IPS DF 4.7 (cell line): ENCODE measurements around the gene EMP1.
"Not testable (repeated sequence)": the region's sequence is repeated elsewhere in the genome, so short reads cannot be mapped to it uniquely, and the experiment has no call there.

Experiments used
- DNase-seq: peaks from one replicate; pipeline ENCODE4 v3.0.0-alpha.2; 2013; ENCODE audit warnings: low spot score; ENCODE audit errors: extremely low read depth

Gene EMP1

DNA sequence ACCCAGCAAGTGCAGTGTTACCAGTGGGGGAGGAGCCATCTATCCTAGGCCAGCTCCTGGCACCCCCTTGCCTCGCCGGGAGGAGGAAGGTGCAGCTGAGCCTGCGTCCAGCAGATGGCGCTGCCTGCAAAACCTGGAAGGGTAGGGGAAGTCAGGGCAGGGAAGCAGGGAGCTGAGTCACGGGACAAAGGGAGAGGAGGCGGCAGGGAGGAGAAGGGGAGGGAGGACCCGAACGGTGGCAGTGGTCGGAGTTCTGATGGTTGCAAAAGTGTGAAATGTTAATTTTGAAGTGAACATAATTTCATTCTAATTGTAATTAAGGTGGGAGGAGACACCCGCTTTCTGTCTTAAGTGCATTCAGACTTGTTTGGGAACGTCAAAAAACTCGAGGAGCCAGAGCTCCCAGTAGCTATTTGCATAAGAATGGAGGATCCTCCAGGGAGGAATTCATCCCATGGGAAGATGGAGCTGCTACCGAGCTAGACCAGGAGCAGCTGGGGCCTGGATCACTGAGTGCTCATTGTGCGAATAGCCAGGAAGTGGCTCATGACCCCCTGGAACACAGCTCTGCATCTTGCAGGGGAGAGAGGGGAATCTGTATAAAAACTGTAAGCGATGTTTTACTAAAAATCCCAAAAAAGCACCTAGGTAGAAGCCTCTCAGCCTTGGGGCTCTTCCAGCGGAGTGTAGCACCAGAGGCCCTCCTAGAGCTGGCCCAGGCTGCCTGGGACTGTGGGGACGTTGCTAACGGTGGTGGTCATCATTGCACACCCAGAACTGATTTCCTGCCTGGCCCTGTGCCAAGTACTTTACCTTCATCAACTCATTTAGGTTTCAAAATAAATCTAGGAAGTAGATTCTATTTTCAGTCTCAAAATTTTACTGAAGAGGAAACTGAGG, 59.5 kb downstream of the EMP1 start:
- DNase-seq, result peak; percentile 96

DNA sequence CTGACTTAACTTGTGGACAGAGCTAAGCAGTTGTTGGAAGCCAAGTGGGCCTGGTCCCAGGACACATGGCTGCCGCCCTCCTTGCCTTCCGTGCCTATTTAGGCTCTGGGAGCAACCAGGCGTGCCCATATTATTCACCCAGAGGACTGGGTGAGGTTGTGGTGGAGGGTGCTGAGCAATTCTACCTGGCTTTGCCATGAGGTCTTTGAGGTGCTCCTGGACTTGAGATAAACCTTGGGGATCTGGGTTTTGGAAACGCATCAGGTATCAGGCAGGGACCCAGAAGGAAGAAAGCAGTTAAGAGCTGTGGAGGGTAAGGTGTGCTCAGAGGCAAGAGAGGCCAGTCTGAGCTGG, 60.1 kb downstream of the EMP1 start:
- no peak for DNase-seq

DNA sequence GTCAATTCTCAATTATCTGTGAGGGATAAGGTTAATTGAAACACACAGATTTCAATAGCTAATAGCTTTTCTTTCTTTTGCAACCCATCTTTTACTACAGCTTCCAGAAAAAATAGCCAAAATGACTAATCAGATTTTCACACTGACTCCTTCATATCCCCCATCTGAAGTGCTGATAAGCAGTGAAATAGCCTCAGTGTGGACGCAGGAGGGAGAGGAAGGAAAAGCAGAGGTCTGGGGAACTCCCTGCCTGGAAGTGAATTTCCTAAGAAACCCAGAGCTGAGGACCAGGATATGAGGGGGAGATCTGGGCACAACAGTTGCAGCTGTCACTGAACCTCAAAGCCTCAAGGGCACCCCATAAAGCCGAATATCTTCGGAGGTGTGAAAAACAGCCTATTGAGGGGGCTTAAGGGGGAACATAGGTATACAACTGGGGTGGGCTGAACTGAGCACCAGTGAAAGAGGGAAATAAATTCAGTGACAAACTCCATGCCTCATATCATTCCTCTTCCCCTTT, 60.9 kb downstream of the EMP1 start:
- DNase-seq, result no peak

DNA sequence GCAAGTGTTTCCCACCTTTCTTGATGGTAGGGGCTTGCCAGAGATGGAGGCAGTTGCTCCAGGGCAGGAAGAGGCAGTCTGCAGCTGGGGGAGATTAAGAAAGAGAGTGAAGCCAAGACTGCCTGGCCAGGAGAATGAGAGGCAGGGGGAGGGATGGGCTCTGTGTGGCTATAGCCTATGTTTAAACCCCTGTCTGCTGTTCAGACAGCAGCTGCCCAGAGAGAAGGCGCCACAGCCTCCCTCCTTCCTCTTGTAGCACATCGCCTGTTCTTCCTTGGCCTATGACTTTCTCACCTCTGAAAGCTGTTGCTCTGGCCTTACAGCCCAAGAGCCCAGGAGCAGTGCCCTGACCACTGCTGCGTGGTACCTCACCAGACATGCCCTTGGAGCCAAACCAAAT, 61.7 kb downstream of the EMP1 start:
- no peak for DNase-seq

DNA sequence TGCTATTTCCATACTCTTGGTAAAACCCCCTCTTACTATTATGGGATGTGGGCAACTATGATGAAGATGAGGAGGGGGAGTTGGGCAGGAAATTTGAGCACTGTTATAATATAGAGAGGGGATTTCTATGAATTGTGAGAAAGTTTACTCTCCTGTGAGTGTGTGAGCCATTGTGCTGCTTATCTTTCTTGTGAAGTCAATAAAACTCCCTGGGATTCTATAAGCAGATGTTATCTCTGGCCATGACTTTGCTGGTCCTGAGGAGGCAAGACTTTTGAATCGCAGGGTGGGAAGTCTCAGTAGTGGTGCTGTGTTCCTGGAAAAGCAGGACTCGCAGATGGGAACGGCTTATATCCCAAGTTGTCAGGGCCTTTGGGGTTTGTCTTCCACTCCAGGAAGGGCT, 62.2 kb downstream of the EMP1 start:
- DNase-seq, result no peak

DNA sequence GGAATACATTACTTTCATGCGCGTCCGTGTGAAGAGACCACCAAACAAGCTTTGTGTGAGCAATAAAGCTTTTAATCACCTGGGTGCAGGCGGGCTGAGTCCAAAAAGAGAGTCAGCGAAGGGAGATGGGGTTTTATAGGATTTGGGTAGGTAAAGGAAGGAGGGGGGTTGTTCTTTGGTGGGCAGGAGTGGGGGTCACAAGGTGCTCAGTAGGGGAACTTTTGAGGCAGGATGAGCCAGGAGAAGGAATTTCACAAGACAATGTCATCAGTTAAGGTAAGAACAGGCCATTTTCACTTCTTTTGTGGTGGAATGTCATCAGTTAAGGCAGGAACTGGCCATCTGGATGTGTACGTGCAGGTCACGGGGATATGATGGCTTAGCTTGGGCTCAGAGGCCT, 63.1 kb downstream of the EMP1 start:
- not testable (repeated sequence) for DNase-seq

DNA sequence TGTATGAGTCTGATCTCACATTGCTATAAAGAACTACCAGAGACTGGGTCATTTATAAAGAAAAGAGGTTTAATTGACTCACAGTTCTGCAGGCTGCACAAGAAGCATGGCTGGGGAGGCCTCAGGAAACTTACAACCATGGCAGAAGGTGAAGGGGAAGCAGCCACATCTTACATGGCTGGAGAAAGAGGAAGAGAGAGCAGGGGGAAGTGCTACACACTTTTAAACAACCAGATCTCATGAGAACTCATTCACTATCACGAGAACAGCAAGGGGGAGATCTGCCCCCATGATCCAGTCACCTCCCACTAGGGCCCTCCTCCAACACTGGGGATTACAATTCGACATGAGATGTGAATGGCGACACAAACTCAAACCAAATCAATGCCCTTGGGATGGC, 71.3 kb downstream of the EMP1 start:
- DNase-seq, result not testable (repeated sequence)

DNA sequence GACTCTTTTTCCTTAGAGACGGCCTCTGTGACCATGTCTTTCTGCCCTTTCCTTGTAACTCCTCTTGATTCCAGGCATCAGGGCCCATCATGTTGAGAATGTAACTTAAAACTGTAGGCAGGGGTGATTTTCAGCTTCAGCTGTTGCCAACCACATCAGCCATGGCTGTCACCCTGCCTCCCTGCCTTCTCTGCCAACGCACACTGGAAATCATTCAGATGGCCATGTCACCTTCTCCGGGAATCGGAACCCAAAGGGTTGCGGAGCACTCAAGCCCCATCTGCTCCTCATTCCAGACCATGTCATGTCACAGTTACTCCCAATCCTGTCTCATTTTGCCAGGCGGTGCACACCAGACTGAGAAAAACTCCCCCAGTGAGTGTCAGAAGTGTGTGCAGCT, 72.1 kb downstream of the EMP1 start:
- DNase-seq, result no peak
